ENCODE measurements around the gene TOMM20. TPM values are rescaled to one million over a fixed set of nuclear protein-coding genes. Genes with fewer than 3 reads are reported as not detected.

The TOMM20 gene
- total RNA-seq, 2 experiments from 2014 or later = 52.5 to 71.5 TPM

- Mint-ChIP-seq H3K27me3 (no peaks in the 10 kb centered on the region), H3K36me3 (ENCODE audit: low read depth) (peaks cover 42% of the 10 kb centered on the region), H3K4me1 (peaks cover 30% of the 10 kb centered on the region), H3K4me3 (no peak overlapping the region), H3K9me3 (no peaks in the 10 kb centered on the region), H3K27ac (no peak overlapping the region)
- no peak for DNase-seq
- CTCF ChIA-PET = interaction anchor here (1.3 to 2.5 kb wide), 3 partner anchors 10 to 259 kb away, joined by 5 to 11 read pairs (median 6); no protein-coding TSS in a partner anchor
- POLR2A ChIA-PET = interaction anchor here (0.7 kb wide), 1 partner anchor 115 kb away, joined by 3 read pairs; no protein-coding TSS in a partner anchor
Measured at GRCh38 chr1:235156740-235157139, 28.1 kb upstream of the TOMM20 start.

- ChIA-PET CTCF (interaction anchor here (1.3 to 2.5 kb wide), 3 partner anchors 10 to 260 kb away, joined by 5 to 11 read pairs (median 6); no protein-coding TSS in a partner anchor), POLR2A (interaction anchor here (0.7 kb wide), 1 partner anchor 115 kb away, joined by 3 read pairs; no protein-coding TSS in a partner anchor)
- no peak for DNase-seq
- Mint-ChIP-seq H3K9me3 (no peaks in the 10 kb centered on the region), H3K36me3 (ENCODE audit: low read depth) (peaks cover 45% of the 10 kb centered on the region), H3K4me3 (no peak overlapping the region), H3K27me3 (no peaks in the 10 kb centered on the region), H3K4me1 (peaks cover 29% of the 10 kb centered on the region), H3K27ac (no peak overlapping the region)
Measured at GRCh38 chr1:235156265-235156664, 27.6 kb upstream of the TOMM20 start.

GRCh38 chr1:235152235-235152634 is 23.6 kb upstream of the TOMM20 start:
- POLR2A ChIA-PET = no interaction called here
- Mint-ChIP-seq H3K9me3 (no peaks in the 10 kb centered on the region), H3K27me3 (no peaks in the 10 kb centered on the region), H3K36me3 (ENCODE audit: low read depth) (peaks cover 52% of the 10 kb centered on the region), H3K4me3 (no peak overlapping the region), H3K27ac (no peak overlapping the region), H3K4me1 (peaks cover 25% of the 10 kb centered on the region)
- no peak for DNase-seq
- CTCF ChIA-PET = interaction anchor here (0.6 to 1.1 kb wide), 3 partner anchors 8 to 261 kb away, joined by 3 to 4 read pairs (median 4); partner anchors contain the start of gene RBM34

GRCh38 chr1:235151033-235151432 is 22.4 kb upstream of the TOMM20 start:
- Mint-ChIP-seq H3K27ac (peak overlapping the region; percentile 59), H3K9me3 (no peaks in the 10 kb centered on the region), H3K4me1 (peaks cover 25% of the 10 kb centered on the region), H3K27me3 (no peaks in the 10 kb centered on the region), H3K36me3 (ENCODE audit: low read depth) (peaks cover 56% of the 10 kb centered on the region), H3K4me3 (no peak overlapping the region)
- DNase-seq = no peak
- ChIA-PET CTCF (no interaction called here), POLR2A (no interaction called here)

GRCh38 chr1:235149824-235150223 is 21.2 kb upstream of the TOMM20 start:
- peaks cover 61% of the 10 kb centered on the region for H3K36me3 Mint-ChIP-seq (ENCODE audit: low read depth)
- CTCF ChIA-PET = no interaction called here
- no peak overlapping the region for H3K27ac Mint-ChIP-seq
- H3K4me1 Mint-ChIP-seq = peaks cover 24% of the 10 kb centered on the region
- H3K9me3 Mint-ChIP-seq = no peaks in the 10 kb centered on the region
- H3K27me3 Mint-ChIP-seq = no peaks in the 10 kb centered on the region
- POLR2A ChIA-PET = no interaction called here
- H3K4me3 Mint-ChIP-seq = no peak overlapping the region
- DNase-seq = no peak

- Mint-ChIP-seq H3K36me3 (ENCODE audit: low read depth) (peaks cover 58% of the 10 kb centered on the region), H3K27me3 (no peaks in the 10 kb centered on the region), H3K9me3 (no peaks in the 10 kb centered on the region), H3K4me1 (peaks cover 17% of the 10 kb centered on the region), H3K4me3 (no peak overlapping the region), H3K27ac (no peak overlapping the region)
- ChIA-PET CTCF (interaction anchor here (2.6 kb wide), 2 partner anchors 9 to 13 kb away, joined by 8 to 11 read pairs; partner anchors contain the start of gene RBM34), POLR2A (no interaction called here)
- no peak for DNase-seq
Measured at GRCh38 chr1:235147269-235147668, 18.6 kb upstream of the TOMM20 start.

- ChIA-PET POLR2A (interaction anchor here (0.7 kb wide), 1 partner anchor 15 kb away, joined by 5 read pairs; no protein-coding TSS in a partner anchor), CTCF (interaction anchor here (0.6 to 2.6 kb wide), 5 partner anchors 11 to 283 kb away, joined by 4 to 11 read pairs (median 4); partner anchors contain the start of gene RBM34)
- Mint-ChIP-seq H3K36me3 (ENCODE audit: low read depth) (peaks cover 64% of the 10 kb centered on the region), H3K27ac (no peak overlapping the region), H3K9me3 (no peaks in the 10 kb centered on the region), H3K4me3 (no peak overlapping the region), H3K4me1 (peaks cover 8% of the 10 kb centered on the region), H3K27me3 (no peaks in the 10 kb centered on the region)
- no peak for DNase-seq
Measured at GRCh38 chr1:235145639-235146038, 17.0 kb upstream of the TOMM20 start.

- H3K9me3 Mint-ChIP-seq = no peaks in the 10 kb centered on the region
- peaks cover 9% of the 10 kb centered on the region for H3K4me1 Mint-ChIP-seq
- peaks cover 71% of the 10 kb centered on the region for H3K36me3 Mint-ChIP-seq (ENCODE audit: low read depth)
- no peak overlapping the region for H3K27ac Mint-ChIP-seq
- no peaks in the 10 kb centered on the region for H3K27me3 Mint-ChIP-seq
- no peak for DNase-seq
- POLR2A ChIA-PET = no interaction called here
- no peak overlapping the region for H3K4me3 Mint-ChIP-seq
- CTCF ChIA-PET = interaction anchor here (0.9 to 1.0 kb wide), 2 partner anchors 10 to 54 kb away, joined by 3 read pairs; no protein-coding TSS in a partner anchor
Measured at GRCh38 chr1:235142991-235143390, 14.4 kb upstream of the TOMM20 start.

GRCh38 chr1:235139315-235139714 is 10.7 kb upstream of the TOMM20 start:
- peaks cover 12% of the 10 kb centered on the region for H3K4me1 Mint-ChIP-seq
- no peak for DNase-seq
- H3K27me3 Mint-ChIP-seq = no peaks in the 10 kb centered on the region
- no peak overlapping the region for H3K4me3 Mint-ChIP-seq
- ChIA-PET CTCF (interaction anchor here (0.8 to 1.6 kb wide), 5 partner anchors 11 to 277 kb away, joined by 3 to 6 read pairs (median 4); partner anchors contain the start of genes RBM34 and TOMM20), POLR2A (no interaction called here)
- H3K9me3 Mint-ChIP-seq = no peaks in the 10 kb centered on the region
- H3K36me3 Mint-ChIP-seq (ENCODE audit: low read depth) = peaks cover 80% of the 10 kb centered on the region
- H3K27ac Mint-ChIP-seq = no peak overlapping the region

GRCh38 chr1:235138821-235139220 is 10.2 kb upstream of the TOMM20 start:
- Mint-ChIP-seq H3K9me3 (no peaks in the 10 kb centered on the region), H3K4me3 (no peak overlapping the region), H3K27ac (no peak overlapping the region), H3K27me3 (no peaks in the 10 kb centered on the region), H3K4me1 (peaks cover 12% of the 10 kb centered on the region), H3K36me3 (ENCODE audit: low read depth) (peaks cover 81% of the 10 kb centered on the region)
- DNase-seq = no peak
- ChIA-PET CTCF (interaction anchor here (0.8 to 1.6 kb wide), 3 partner anchors 8 to 278 kb away, joined by 3 to 5 read pairs (median 4); partner anchors contain the start of gene TOMM20), POLR2A (no interaction called here)

GRCh38 chr1:235136111-235136510 is 7.5 kb upstream of the TOMM20 start:
- Mint-ChIP-seq H3K9me3 (no peaks in the 10 kb centered on the region), H3K27ac (no peak overlapping the region), H3K4me3 (no peak overlapping the region), H3K27me3 (no peaks in the 10 kb centered on the region), H3K36me3 (ENCODE audit: low read depth) (peaks cover 70% of the 10 kb centered on the region), H3K4me1 (peaks cover 14% of the 10 kb centered on the region)
- no peak for DNase-seq
- ChIA-PET CTCF (interaction anchor here (0.6 to 1.5 kb wide), 4 partner anchors 14 to 268 kb away, joined by 3 to 4 read pairs (median 3); partner anchors contain the start of gene RBM34), POLR2A (no interaction called here)

GRCh38 chr1:235134171-235134570 is 5.5 kb upstream of the TOMM20 start:
- H3K4me1 Mint-ChIP-seq = peaks cover 15% of the 10 kb centered on the region
- H3K36me3 Mint-ChIP-seq (ENCODE audit: low read depth) = peaks cover 61% of the 10 kb centered on the region
- DNase-seq = no peak
- ChIA-PET POLR2A (no interaction called here), CTCF (interaction anchor here (0.8 kb wide), 1 partner anchor 31 kb away, joined by 3 read pairs; no protein-coding TSS in a partner anchor)
- no peak overlapping the region for H3K4me3 Mint-ChIP-seq
- H3K27ac Mint-ChIP-seq = peak overlapping the region; percentile 9
- no peaks in the 10 kb centered on the region for H3K9me3 Mint-ChIP-seq
- no peaks in the 10 kb centered on the region for H3K27me3 Mint-ChIP-seq

- Mint-ChIP-seq H3K36me3 (ENCODE audit: low read depth) (peaks cover 53% of the 10 kb centered on the region), H3K9me3 (no peaks in the 10 kb centered on the region), H3K27ac (no peak overlapping the region), H3K27me3 (no peaks in the 10 kb centered on the region), H3K4me3 (no peak overlapping the region), H3K4me1 (peaks cover 19% of the 10 kb centered on the region)
- ChIA-PET CTCF (interaction anchor here (0.9 to 1.5 kb wide), 3 partner anchors 10 to 25 kb away, joined by 3 to 4 read pairs (median 4); no protein-coding TSS in a partner anchor), POLR2A (no interaction called here)
- DNase-seq = no peak
Measured at GRCh38 chr1:235133086-235133485, 4.4 kb upstream of the TOMM20 start.

Measured in activated CD4-positive, alpha-beta T cell treated with anti-CD3 and anti-CD28 coated beads, Interleukin-2, amount 10 ng/mL, durations not matched to agents 7 days and 5 days (primary cell).